ENCODE results near the gene MPO. TPM values are rescaled to one million over a fixed set of nuclear protein-coding genes. Genes with fewer than 3 reads are reported as not detected.

Gene MPO
- total and polyA plus RNA-seq, 2 experiments from 2014 or later: not detected

DNA sequence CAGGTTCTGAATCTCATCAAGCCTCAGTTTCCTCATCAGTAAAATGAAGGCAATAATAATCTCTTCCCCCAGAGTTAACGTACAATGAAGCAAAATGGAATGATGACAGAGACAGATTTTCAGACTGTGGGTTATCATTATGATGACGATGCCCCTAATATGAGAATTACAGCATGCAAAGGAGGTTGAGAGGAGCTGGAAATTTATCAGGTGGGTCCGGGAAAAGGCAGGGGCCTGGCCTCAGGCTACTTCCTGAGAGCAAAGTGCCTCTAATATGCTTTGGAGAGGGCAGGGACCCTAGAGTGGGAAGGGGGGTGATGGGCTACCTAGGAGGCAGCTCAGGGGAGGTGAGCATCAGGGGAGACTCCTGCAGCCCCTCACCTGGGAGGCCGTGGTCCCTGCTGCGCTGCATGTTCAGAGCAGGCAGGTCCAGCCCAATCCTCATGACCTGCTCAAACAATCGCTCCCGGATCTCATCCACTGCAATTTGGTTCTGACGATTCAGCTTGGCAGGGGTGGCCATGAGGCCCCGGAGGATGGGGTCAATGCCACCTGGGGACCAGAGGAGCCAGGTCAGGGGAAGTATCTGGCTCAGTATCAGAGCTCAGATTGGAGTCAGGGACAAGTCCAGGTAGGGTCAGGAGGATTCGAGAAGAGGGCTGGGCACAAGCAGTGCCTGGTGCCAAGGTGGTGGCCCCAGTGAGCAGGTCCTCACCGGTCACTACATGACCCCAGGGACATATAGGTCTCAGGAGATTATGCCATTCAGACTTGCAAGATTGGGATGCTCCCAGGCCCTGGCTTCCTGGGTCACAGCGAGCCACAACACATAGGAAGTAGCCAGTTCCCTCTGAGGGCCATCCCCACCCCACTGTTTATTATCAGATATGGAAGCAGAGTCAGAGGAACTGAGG lies 8.1 kb downstream of the MPO start:
- Histone ChIP-seq H2AFZ (no peak overlapping the region), H3K27me3 (replicated peaks; ENCODE audit: insufficient read depth) (no peaks in the 10 kb centered on the region), H3K4me3 (no peak overlapping the region), H3K27ac (no peak overlapping the region), H3K36me3 (ENCODE audit: low read depth) (no peaks in the 10 kb centered on the region), H3K79me2 (ENCODE audit: insufficient read depth) (no peaks in the 10 kb centered on the region), H4K20me1 (ENCODE audit: insufficient read depth) (no peaks in the 10 kb centered on the region), H3K9me2 (ENCODE audit: insufficient read depth) (no peaks in the 10 kb centered on the region), H3K4me1 (ENCODE audit: insufficient read depth) (no peaks in the 10 kb centered on the region), H3K9ac (no peak overlapping the region), H3K4me2 (ENCODE audit: unreplicated experiment) (no peak overlapping the region), H3K9me3 (ENCODE audit: low read depth) (no peaks in the 10 kb centered on the region), H3F3A (ENCODE audit: insufficient read depth) (no peaks in the 10 kb centered on the region)
- DNase-seq: no peak
- 49 to 52% methylated on average over 12 of the region's 12 CpGs for WGBS, 2 experiments (ENCODE audit: low coverage in 1 of 2, low lambda C conversion rate in 2 of 2, missing lambda C conversion rate in 2 of 2)
- in situ Hi-C loops (cut with MboI): no loop called here
- TF ChIP-seq EZH2 (IDR thresholded peaks at IDR 0.05; ENCODE audit: insufficient read depth, poor library complexity, severe bottlenecking) (no peak), EZH2phosphoT487 (IDR thresholded peaks at IDR 0.05; ENCODE audit: insufficient read depth, low read depth) (no peak)

DNA sequence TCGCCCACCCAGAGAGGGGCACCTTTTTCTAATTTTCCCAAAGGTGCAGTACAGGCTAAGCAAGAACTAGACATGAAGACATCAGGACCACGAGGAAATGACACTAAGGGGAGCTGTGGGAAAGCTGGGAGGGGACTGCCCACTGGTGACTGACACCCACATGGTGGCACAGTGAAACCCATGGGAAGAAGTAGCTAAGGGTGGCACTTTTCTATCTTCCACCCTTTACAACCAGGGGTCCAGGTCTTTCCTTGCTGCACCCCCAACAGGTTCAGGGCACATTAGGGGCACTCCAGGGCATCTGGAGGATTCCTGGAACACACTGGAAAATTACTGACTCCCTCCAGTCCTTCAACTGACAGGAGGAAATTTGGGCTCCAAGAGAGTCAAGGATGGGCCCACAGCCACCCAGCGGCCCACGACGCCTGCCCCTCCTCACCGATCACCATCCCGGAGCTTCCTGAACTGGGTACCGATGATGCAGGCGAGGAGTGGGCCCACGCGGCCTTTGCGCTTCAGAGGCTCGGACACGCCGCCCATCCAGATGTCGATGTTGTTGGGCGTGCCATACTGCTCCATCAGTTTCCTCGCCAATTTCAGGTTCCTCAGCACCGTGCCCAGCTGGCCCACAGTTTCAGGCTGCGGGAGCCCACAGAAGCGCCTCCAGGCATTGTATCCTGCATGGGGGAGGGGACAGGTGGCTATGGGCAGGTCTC lies 9.4 kb downstream of the MPO start:
- Histone ChIP-seq H3K27ac (no peak overlapping the region), H2AFZ (no peak overlapping the region), H4K20me1 (ENCODE audit: insufficient read depth) (no peaks in the 10 kb centered on the region), H3K9me2 (ENCODE audit: insufficient read depth) (no peaks in the 10 kb centered on the region), H3K36me3 (ENCODE audit: low read depth) (no peaks in the 10 kb centered on the region), H3K27me3 (replicated peaks; ENCODE audit: insufficient read depth) (0 out of 2 replicates have a peak, but pooled peaks cover 9% of the 10 kb centered on the region), H3F3A (ENCODE audit: insufficient read depth) (no peaks in the 10 kb centered on the region), H3K4me1 (ENCODE audit: insufficient read depth) (no peaks in the 10 kb centered on the region), H3K9ac (no peak overlapping the region), H3K4me3 (no peak overlapping the region), H3K79me2 (ENCODE audit: insufficient read depth) (no peaks in the 10 kb centered on the region), H3K9me3 (ENCODE audit: low read depth) (no peaks in the 10 kb centered on the region), H3K4me2 (ENCODE audit: unreplicated experiment) (no peak overlapping the region)
- no peak for DNase-seq
- in situ Hi-C loops (cut with MboI): no loop called here
- 73 to 80% methylated on average over 21 of the region's 21 CpGs for WGBS, 2 experiments (ENCODE audit: low coverage in 1 of 2, low lambda C conversion rate in 2 of 2, missing lambda C conversion rate in 2 of 2)
- TF ChIP-seq EZH2 (IDR thresholded peaks at IDR 0.05; ENCODE audit: insufficient read depth, poor library complexity, severe bottlenecking) (no peak), EZH2phosphoT487 (IDR thresholded peaks at IDR 0.05; ENCODE audit: insufficient read depth, low read depth) (no peak)

DNA sequence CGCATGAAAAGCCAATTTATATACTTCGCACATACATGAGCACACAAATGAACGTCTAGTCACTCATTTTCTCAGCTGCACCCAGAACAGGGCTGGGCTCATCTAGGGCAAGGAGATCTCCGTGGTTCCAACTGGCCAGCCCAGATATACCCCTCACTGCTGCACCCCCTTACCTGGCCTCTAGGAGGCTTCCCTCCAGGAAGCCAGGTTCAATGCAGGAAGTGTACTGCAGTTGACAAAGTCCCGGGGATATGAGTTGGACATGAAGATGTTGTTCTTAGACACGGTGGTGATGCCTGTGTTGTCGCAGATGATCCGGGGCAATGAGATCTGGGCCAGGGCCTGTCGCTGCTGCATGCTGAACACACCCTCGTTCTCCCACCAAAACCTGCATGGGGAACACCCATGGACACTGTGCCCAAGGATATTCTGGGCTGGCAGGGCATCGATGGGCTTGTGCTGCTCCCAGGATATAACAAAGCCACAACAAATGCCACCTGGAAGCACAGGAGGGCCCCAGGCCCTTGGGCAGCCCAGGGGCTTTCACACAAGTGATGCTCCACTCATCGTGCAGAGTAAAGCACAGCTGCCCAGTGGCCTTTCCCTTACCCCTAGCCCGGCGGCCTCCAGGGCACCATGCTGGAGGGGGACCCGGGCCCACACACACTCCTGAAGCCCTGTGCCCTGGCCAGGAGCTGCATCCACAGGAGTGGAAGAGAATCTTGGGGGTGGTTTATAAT lies 10.1 kb downstream of the MPO start:
- Histone ChIP-seq H2AFZ (no peak overlapping the region), H3K4me1 (ENCODE audit: insufficient read depth) (no peaks in the 10 kb centered on the region), H3K79me2 (ENCODE audit: insufficient read depth) (no peaks in the 10 kb centered on the region), H3K4me2 (ENCODE audit: unreplicated experiment) (no peak overlapping the region), H3K9me2 (ENCODE audit: insufficient read depth) (no peaks in the 10 kb centered on the region), H3K9ac (no peak overlapping the region), H3K9me3 (ENCODE audit: low read depth) (no peaks in the 10 kb centered on the region), H3K27ac (no peak overlapping the region), H4K20me1 (ENCODE audit: insufficient read depth) (no peaks in the 10 kb centered on the region), H3K36me3 (ENCODE audit: low read depth) (no peaks in the 10 kb centered on the region), H3K4me3 (no peak overlapping the region), H3F3A (ENCODE audit: insufficient read depth) (no peaks in the 10 kb centered on the region), H3K27me3 (replicated peaks; ENCODE audit: insufficient read depth) (0 out of 2 replicates have a peak, but pooled peaks cover 9% of the 10 kb centered on the region)
- 55 to 56% methylated on average over 15 of the region's 15 CpGs for WGBS, 2 experiments (ENCODE audit: low coverage in 1 of 2, low lambda C conversion rate in 2 of 2, missing lambda C conversion rate in 2 of 2)
- in situ Hi-C loops (cut with MboI): no loop called here
- TF ChIP-seq EZH2 (IDR thresholded peaks at IDR 0.05; ENCODE audit: insufficient read depth, poor library complexity, severe bottlenecking) (no peak), EZH2phosphoT487 (IDR thresholded peaks at IDR 0.05; ENCODE audit: insufficient read depth, low read depth) (no peak)
- DNase-seq: no peak

Data from GM23248 (cell line).